ENCODE data around the gene RBP3.

DNA sequence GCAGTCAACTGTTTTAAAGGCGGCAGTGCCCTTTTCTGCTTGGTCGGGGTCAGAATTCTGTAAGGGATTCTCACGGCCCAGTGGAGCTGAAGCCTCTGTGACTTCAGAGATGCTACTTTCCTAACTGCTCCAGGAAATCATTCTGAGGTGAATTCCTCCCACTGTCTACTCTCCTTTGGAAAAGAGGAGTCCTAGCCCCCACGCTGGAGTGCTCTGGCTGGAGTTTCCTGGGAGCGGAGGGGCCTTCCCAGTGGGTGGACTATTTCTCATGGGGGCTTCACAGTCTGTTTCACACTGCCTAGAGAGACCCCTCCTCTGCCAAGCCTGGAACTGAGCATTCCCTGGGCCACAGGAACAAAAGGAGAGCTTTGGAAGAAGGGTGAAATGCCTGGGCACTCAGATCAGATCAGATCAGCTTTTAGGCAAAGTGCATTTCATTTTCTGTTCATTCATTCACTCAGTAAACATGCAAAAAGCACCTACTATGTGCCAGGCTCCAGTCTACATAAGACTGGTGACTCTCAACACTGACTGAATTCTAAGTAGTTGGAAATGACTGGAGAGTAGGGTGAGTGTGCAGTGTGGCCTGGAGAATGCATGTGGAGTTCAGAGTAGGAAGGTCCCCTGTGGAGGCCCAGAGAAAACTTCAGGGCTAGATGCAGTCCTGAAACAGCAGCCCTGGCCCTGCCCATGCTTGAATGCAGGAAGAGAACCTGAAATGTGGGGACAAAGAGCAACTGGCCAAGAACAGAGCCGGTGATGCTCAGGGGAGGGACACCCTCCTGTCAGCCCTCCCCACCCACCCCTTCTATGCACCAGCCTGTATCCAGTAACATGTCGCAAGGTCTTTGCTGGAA is 23.7 kb downstream of the RBP3 start:
- TF ChIP-seq, protein P1, sequence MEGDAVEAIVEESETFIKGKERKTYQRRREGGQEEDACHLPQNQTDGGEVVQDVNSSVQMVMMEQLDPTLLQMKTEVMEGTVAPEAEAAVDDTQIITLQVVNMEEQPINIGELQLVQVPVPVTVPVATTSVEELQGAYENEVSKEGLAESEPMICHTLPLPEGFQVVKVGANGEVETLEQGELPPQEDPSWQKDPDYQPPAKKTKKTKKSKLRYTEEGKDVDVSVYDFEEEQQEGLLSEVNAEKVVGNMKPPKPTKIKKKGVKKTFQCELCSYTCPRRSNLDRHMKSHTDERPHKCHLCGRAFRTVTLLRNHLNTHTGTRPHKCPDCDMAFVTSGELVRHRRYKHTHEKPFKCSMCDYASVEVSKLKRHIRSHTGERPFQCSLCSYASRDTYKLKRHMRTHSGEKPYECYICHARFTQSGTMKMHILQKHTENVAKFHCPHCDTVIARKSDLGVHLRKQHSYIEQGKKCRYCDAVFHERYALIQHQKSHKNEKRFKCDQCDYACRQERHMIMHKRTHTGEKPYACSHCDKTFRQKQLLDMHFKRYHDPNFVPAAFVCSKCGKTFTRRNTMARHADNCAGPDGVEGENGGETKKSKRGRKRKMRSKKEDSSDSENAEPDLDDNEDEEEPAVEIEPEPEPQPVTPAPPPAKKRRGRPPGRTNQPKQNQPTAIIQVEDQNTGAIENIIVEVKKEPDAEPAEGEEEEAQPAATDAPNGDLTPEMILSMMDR (conservative IDR thresholded peaks at IDR 0.05 in 1 of 2, IDR thresholded peaks at IDR 0.05 in 1 of 2; ENCODE audit: low read depth in 1 of 2, low read length in 2 of 2): no peak
- no peak for TF ChIP-seq EZH2 (IDR thresholded peaks at IDR 0.05; ENCODE audit: low read length, missing control alignments)

All from fibroblast of lung (primary cell).